Measurements from ENCODE around the gene COBL. TPM values are rescaled to one million over a fixed set of nuclear protein-coding genes. Genes with fewer than 3 reads are reported as not detected.

The COBL gene
- total RNA-seq, 1 donor from 2014 or later, result 53.2 TPM

GRCh38 chr7:51238981-51239495 lies 77.6 kb downstream of the COBL start:
- H3K9ac ChIP-seq (ENCODE audit: low read depth in 1 of 3, low read length in 3 of 3), result no peak overlapping the region
- H3K9me3 ChIP-seq (ENCODE audit: control insufficient read depth in 3 of 3, low read length in 3 of 3), result no peaks in the 10 kb centered on the region
- no peaks in the 10 kb centered on the region for H3K36me3 ChIP-seq (ENCODE audit: control insufficient read depth in 3 of 3, insufficient read depth in 3 of 3, low read length in 3 of 3)
- H3K4me1 ChIP-seq (ENCODE audit: control insufficient read depth in 3 of 3, insufficient read depth in 3 of 3, low read length in 3 of 3), result peaks cover 5 to 34% (median 15%) of the 10 kb centered on the region in 3 donors
- H3K27ac ChIP-seq (ENCODE audit: low read depth, low read length), result no peak overlapping the region
- no peak overlapping the region for H3K4me3 ChIP-seq (ENCODE audit: low read length in 3 of 3)
- H3K27me3 ChIP-seq (ENCODE audit: control insufficient read depth in 3 of 3, insufficient read depth in 3 of 3, low read length in 3 of 3), result no peaks in the 10 kb centered on the region

GRCh38 chr7:51237446-51238133 lies 79.0 kb downstream of the COBL start:
- Histone ChIP-seq H3K9ac (ENCODE audit: low read depth in 1 of 3, low read length in 3 of 3) (no peak overlapping the region), H3K4me3 (ENCODE audit: low read length in 3 of 3) (no peak overlapping the region), H3K4me1 (ENCODE audit: control insufficient read depth in 3 of 3, insufficient read depth in 3 of 3, low read length in 3 of 3) (peaks cover 15 to 41% (median 23%) of the 10 kb centered on the region in 3 donors), H3K36me3 (ENCODE audit: control insufficient read depth in 3 of 3, insufficient read depth in 3 of 3, low read length in 3 of 3) (no peaks in the 10 kb centered on the region), H3K9me3 (ENCODE audit: control insufficient read depth in 3 of 3, low read length in 3 of 3) (no peaks in the 10 kb centered on the region), H3K27ac (ENCODE audit: low read depth, low read length) (no peak overlapping the region), H3K27me3 (ENCODE audit: control insufficient read depth in 3 of 3, insufficient read depth in 3 of 3, low read length in 3 of 3) (no peaks in the 10 kb centered on the region)

- no peak overlapping the region for H3K4me3 ChIP-seq (ENCODE audit: low read length in 3 of 3)
- H3K36me3 ChIP-seq (ENCODE audit: control insufficient read depth in 3 of 3, insufficient read depth in 3 of 3, low read length in 3 of 3), result no peaks in the 10 kb centered on the region
- H3K9me3 ChIP-seq (ENCODE audit: control insufficient read depth in 3 of 3, low read length in 3 of 3), result no peaks in the 10 kb centered on the region
- H3K27me3 ChIP-seq (ENCODE audit: control insufficient read depth in 3 of 3, insufficient read depth in 3 of 3, low read length in 3 of 3), result no peaks in the 10 kb centered on the region
- H3K4me1 ChIP-seq (ENCODE audit: control insufficient read depth in 3 of 3, insufficient read depth in 3 of 3, low read length in 3 of 3), result peaks cover 15 to 45% (median 26%) of the 10 kb centered on the region in 3 donors
- H3K9ac ChIP-seq (ENCODE audit: low read depth in 1 of 3, low read length in 3 of 3), result peak overlapping the region in 1 of 3 donors; percentile 10
- peak overlapping the region; percentile 93 for H3K27ac ChIP-seq (ENCODE audit: low read depth, low read length)
Measured at GRCh38 chr7:51236470-51237132, 80.0 kb downstream of the COBL start.

GRCh38 chr7:51235593-51236313 lies 80.9 kb downstream of the COBL start:
- no peaks in the 10 kb centered on the region for H3K9me3 ChIP-seq (ENCODE audit: control insufficient read depth in 3 of 3, low read length in 3 of 3)
- H3K27ac ChIP-seq (ENCODE audit: low read depth, low read length), result peak overlapping the region; percentile 93
- no peak overlapping the region for H3K4me3 ChIP-seq (ENCODE audit: low read length in 3 of 3)
- no peaks in the 10 kb centered on the region for H3K27me3 ChIP-seq (ENCODE audit: control insufficient read depth in 3 of 3, insufficient read depth in 3 of 3, low read length in 3 of 3)
- peaks cover 15 to 53% (median 29%) of the 10 kb centered on the region in 3 donors for H3K4me1 ChIP-seq (ENCODE audit: control insufficient read depth in 3 of 3, insufficient read depth in 3 of 3, low read length in 3 of 3)
- no peaks in the 10 kb centered on the region for H3K36me3 ChIP-seq (ENCODE audit: control insufficient read depth in 3 of 3, insufficient read depth in 3 of 3, low read length in 3 of 3)
- no peak overlapping the region for H3K9ac ChIP-seq (ENCODE audit: low read depth in 1 of 3, low read length in 3 of 3)

- peaks cover 20 to 63% (median 37%) of the 10 kb centered on the region in 3 donors for H3K4me1 ChIP-seq (ENCODE audit: control insufficient read depth in 3 of 3, insufficient read depth in 3 of 3, low read length in 3 of 3)
- H3K9ac ChIP-seq (ENCODE audit: low read depth in 1 of 3, low read length in 3 of 3), result peak overlapping the region in 2 of 3 donors; percentile 51 to 57
- H3K27me3 ChIP-seq (ENCODE audit: control insufficient read depth in 3 of 3, insufficient read depth in 3 of 3, low read length in 3 of 3), result no peaks in the 10 kb centered on the region
- no peaks in the 10 kb centered on the region for H3K9me3 ChIP-seq (ENCODE audit: control insufficient read depth in 3 of 3, low read length in 3 of 3)
- H3K36me3 ChIP-seq (ENCODE audit: control insufficient read depth in 3 of 3, insufficient read depth in 3 of 3, low read length in 3 of 3), result no peaks in the 10 kb centered on the region
- peak overlapping the region in 1 of 3 donors; percentile 38 for H3K4me3 ChIP-seq (ENCODE audit: low read length in 3 of 3)
- H3K27ac ChIP-seq (ENCODE audit: low read depth, low read length), result peak overlapping the region; percentile 93
Measured at GRCh38 chr7:51234609-51235308, 81.8 kb downstream of the COBL start.

GRCh38 chr7:51234139-51234538 lies 82.5 kb downstream of the COBL start:
- Histone ChIP-seq H3K27ac (ENCODE audit: low read depth, low read length) (peak overlapping the region; percentile 93), H3K4me1 (ENCODE audit: control insufficient read depth in 3 of 3, insufficient read depth in 3 of 3, low read length in 3 of 3) (peaks cover 26 to 64% (median 42%) of the 10 kb centered on the region in 3 donors), H3K4me3 (ENCODE audit: low read length in 3 of 3) (peak overlapping the region in 1 of 3 donors; percentile 38), H3K36me3 (ENCODE audit: control insufficient read depth in 3 of 3, insufficient read depth in 3 of 3, low read length in 3 of 3) (no peaks in the 10 kb centered on the region), H3K9me3 (ENCODE audit: control insufficient read depth in 3 of 3, low read length in 3 of 3) (no peaks in the 10 kb centered on the region), H3K9ac (ENCODE audit: low read depth in 1 of 3, low read length in 3 of 3) (peak overlapping the region; percentile 10 to 57 (median 51)), H3K27me3 (ENCODE audit: control insufficient read depth in 3 of 3, insufficient read depth in 3 of 3, low read length in 3 of 3) (no peaks in the 10 kb centered on the region)

GRCh38 chr7:51233374-51233773 lies 83.2 kb downstream of the COBL start:
- Histone ChIP-seq H3K9me3 (ENCODE audit: control insufficient read depth in 3 of 3, low read length in 3 of 3) (no peaks in the 10 kb centered on the region), H3K27ac (ENCODE audit: low read depth, low read length) (peak overlapping the region; percentile 93), H3K9ac (ENCODE audit: low read depth in 1 of 3, low read length in 3 of 3) (peak overlapping the region in 2 of 3 donors; percentile 10 to 20), H3K36me3 (ENCODE audit: control insufficient read depth in 3 of 3, insufficient read depth in 3 of 3, low read length in 3 of 3) (no peaks in the 10 kb centered on the region), H3K4me3 (ENCODE audit: low read length in 3 of 3) (peak overlapping the region in 1 of 3 donors; percentile 14), H3K27me3 (ENCODE audit: control insufficient read depth in 3 of 3, insufficient read depth in 3 of 3, low read length in 3 of 3) (no peaks in the 10 kb centered on the region), H3K4me1 (ENCODE audit: control insufficient read depth in 3 of 3, insufficient read depth in 3 of 3, low read length in 3 of 3) (peaks cover 27 to 65% (median 44%) of the 10 kb centered on the region in 3 donors)

- no peak overlapping the region for H3K4me3 ChIP-seq (ENCODE audit: low read length in 3 of 3)
- no peaks in the 10 kb centered on the region for H3K36me3 ChIP-seq (ENCODE audit: control insufficient read depth in 3 of 3, insufficient read depth in 3 of 3, low read length in 3 of 3)
- no peak overlapping the region for H3K9ac ChIP-seq (ENCODE audit: low read depth in 1 of 3, low read length in 3 of 3)
- H3K27ac ChIP-seq (ENCODE audit: low read depth, low read length), result no peak overlapping the region
- no peaks in the 10 kb centered on the region for H3K27me3 ChIP-seq (ENCODE audit: control insufficient read depth in 3 of 3, insufficient read depth in 3 of 3, low read length in 3 of 3)
- H3K4me1 ChIP-seq (ENCODE audit: control insufficient read depth in 3 of 3, insufficient read depth in 3 of 3, low read length in 3 of 3), result peaks cover 33 to 83% (median 51%) of the 10 kb centered on the region in 3 donors
- no peaks in the 10 kb centered on the region for H3K9me3 ChIP-seq (ENCODE audit: control insufficient read depth in 3 of 3, low read length in 3 of 3)
Measured at GRCh38 chr7:51230723-51231122, 85.9 kb downstream of the COBL start.

GRCh38 chr7:51230324-51230625 lies 86.3 kb downstream of the COBL start:
- H3K9ac ChIP-seq (ENCODE audit: low read depth in 1 of 3, low read length in 3 of 3), result no peak overlapping the region
- no peaks in the 10 kb centered on the region for H3K36me3 ChIP-seq (ENCODE audit: control insufficient read depth in 3 of 3, insufficient read depth in 3 of 3, low read length in 3 of 3)
- H3K4me3 ChIP-seq (ENCODE audit: low read length in 3 of 3), result no peak overlapping the region
- no peak overlapping the region for H3K27ac ChIP-seq (ENCODE audit: low read depth, low read length)
- no peaks in the 10 kb centered on the region for H3K9me3 ChIP-seq (ENCODE audit: control insufficient read depth in 3 of 3, low read length in 3 of 3)
- H3K27me3 ChIP-seq (ENCODE audit: control insufficient read depth in 3 of 3, insufficient read depth in 3 of 3, low read length in 3 of 3), result no peaks in the 10 kb centered on the region
- H3K4me1 ChIP-seq (ENCODE audit: control insufficient read depth in 3 of 3, insufficient read depth in 3 of 3, low read length in 3 of 3), result peaks cover 34 to 83% (median 54%) of the 10 kb centered on the region in 3 donors

Measured in skeletal muscle tissue (tissue), 4 donors.